Uterus (tissue), 4 donors: Measurements from ENCODE around the gene MED10. TPM values are rescaled to one million over a fixed set of nuclear protein-coding genes. Genes with fewer than 3 reads are reported as not detected.

ENCODE experiments used
- DNase-seq, 2 donors: peaks; one replicate each; pipeline ENCODE4 v3.0.0-alpha.2; 2019 to 2020
- H3K27ac ChIP-seq, 2 donors: fragments of 200-600 bp; sonication (generic); 1 replicate in 1 of 2; 2 replicates in 1 of 2; pipeline ENCODE4 v1.5.1; 2016 to 2018
- H3K27me3 ChIP-seq, 2 donors: fragments of 200-600 bp; sonication (generic); one replicate each; pipeline ENCODE4 v1.5.1; 2018 to 2019; ENCODE audit warnings: control low read depth in 1 of 2
- H3K36me3 ChIP-seq, 2 donors: fragments of 200-600 bp; sonication (generic); one replicate each; pipeline ENCODE4 v1.5.1; 2019; ENCODE audit warnings: control low read depth in 1 of 2
- H3K4me1 ChIP-seq, 2 donors: fragments of 200-600 bp; sonication (generic); one replicate each; pipeline ENCODE4 v1.5.1; 2018 to 2019; ENCODE audit warnings: control low read depth in 1 of 2
- H3K4me3 ChIP-seq, 2 donors: fragments of 200-600 bp; sonication (generic); 1 replicate in 1 of 2; 2 replicates in 1 of 2; pipeline ENCODE4 v1.5.1; 2018 to 2019; ENCODE audit warnings: mild to moderate bottlenecking in 1 of 2
- H3K9me3 ChIP-seq, 2 donors: fragments of 200-600 bp; sonication (generic); one replicate each; pipeline ENCODE4 v1.5.1; 2019; ENCODE audit warnings: control low read depth in 1 of 2
- POLR2A ChIP-seq, 2 donors: fragments of 450-650 bp; IDR thresholded peaks; one replicate each; pipeline ENCODE4 v1.6.1; 2016; ENCODE audit warnings: antibody characterized with exemption in 2 of 2, mild to moderate bottlenecking in 1 of 2, moderate library complexity in 1 of 2
- intact Hi-C: fragments of 100-400 bp; cut with DNase I; formaldehyde crosslinking; loops from one replicate; pipeline ENCODE4 v1.15.1; 2023; ENCODE audit warnings: low total_unique reads
- total RNA-seq, 4 donors: library from RNA; depleted of rRNA in 3 of 4; stranded (reverse); fragments of >200 nt in 3 of 4; gene quantifications; one replicate each; pipeline versions ENCODE4 v1.1.0 to v1.2.4, GENCODE V29; 2014 to 2023
- TF ChIP-seq, protein P1 (sequence below), 4 experiments: fragments of 200-600 bp in 2 of 4; fragments of 450-650 bp in 2 of 4; sonication (generic) in 2 of 4; IDR thresholded peaks; one replicate each; pipeline ENCODE4 v1.5.1; 2016 to 2019; ENCODE audit warnings: antibody characterized with exemption in 4 of 4, mild to moderate bottlenecking in 2 of 4, moderate library complexity in 1 of 4
- donor health status: DM: yes; HTN: yes; CAD: no.

Gene MED10
- total RNA-seq, 4 donors from 2014 or later: 5.1 to 32.6 (median 20.6) TPM

- Histone ChIP-seq H3K27ac (no peak overlapping the region), H3K4me3 (no peak overlapping the region), H3K36me3 (no peaks in the 10 kb centered on the region), H3K4me1 (no peaks in the 10 kb centered on the region), H3K27me3 (no peaks in the 10 kb centered on the region), H3K9me3 (no peaks in the 10 kb centered on the region)
- intact Hi-C loops: loop anchor here (5.0 kb wide), 1 partner anchor 332 kb away; no protein-coding TSS in a partner anchor
- DNase-seq: no peak
- TF ChIP-seq, protein P1, sequence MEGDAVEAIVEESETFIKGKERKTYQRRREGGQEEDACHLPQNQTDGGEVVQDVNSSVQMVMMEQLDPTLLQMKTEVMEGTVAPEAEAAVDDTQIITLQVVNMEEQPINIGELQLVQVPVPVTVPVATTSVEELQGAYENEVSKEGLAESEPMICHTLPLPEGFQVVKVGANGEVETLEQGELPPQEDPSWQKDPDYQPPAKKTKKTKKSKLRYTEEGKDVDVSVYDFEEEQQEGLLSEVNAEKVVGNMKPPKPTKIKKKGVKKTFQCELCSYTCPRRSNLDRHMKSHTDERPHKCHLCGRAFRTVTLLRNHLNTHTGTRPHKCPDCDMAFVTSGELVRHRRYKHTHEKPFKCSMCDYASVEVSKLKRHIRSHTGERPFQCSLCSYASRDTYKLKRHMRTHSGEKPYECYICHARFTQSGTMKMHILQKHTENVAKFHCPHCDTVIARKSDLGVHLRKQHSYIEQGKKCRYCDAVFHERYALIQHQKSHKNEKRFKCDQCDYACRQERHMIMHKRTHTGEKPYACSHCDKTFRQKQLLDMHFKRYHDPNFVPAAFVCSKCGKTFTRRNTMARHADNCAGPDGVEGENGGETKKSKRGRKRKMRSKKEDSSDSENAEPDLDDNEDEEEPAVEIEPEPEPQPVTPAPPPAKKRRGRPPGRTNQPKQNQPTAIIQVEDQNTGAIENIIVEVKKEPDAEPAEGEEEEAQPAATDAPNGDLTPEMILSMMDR (IDR thresholded peaks at IDR 0.05): no peak
- TF ChIP-seq POLR2A (IDR thresholded peaks at IDR 0.05): no peak
Observed at GRCh38 chr5:6399980-6400910, 21.9 kb upstream of the MED10 start.

DNA sequence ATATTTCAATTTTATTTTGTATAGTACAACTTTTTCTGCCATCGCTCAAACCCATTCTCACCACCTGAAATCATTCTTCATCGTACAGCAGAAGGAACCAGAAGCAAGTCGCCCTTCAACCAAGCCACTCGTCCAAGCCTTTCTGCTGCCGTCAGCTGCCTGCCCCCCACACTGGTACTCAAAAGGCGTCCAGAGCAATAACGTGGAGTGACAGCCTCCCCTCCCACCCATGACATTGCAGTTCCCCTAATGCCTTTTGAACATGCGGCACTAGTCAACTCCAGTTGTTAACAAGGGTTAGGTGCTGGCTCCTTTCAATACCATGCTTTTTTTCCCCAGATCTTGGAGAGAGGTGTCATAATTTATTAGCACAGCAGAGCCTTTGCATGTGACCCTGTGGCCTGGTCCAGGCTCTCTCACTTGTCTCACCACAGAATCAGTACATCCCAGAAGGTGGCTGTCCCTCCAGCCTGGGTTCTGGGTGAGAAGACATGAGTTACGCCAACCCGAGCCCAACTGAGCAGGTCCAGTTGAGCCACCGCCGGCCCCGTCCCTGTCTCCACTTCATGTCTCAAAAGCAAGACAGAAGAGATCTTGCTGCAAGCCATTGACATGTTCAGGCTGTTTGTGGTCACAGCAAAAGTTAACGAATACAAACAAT is 20.4 kb upstream of the MED10 start:
- Histone ChIP-seq H3K36me3 (no peaks in the 10 kb centered on the region), H3K4me3 (no peak overlapping the region), H3K27ac (no peak overlapping the region), H3K4me1 (no peaks in the 10 kb centered on the region), H3K27me3 (no peaks in the 10 kb centered on the region), H3K9me3 (no peaks in the 10 kb centered on the region)
- intact Hi-C loops: no loop called here
- no peak for DNase-seq
- TF ChIP-seq, protein P1 (IDR thresholded peaks at IDR 0.05): no peak
- no peak for TF ChIP-seq POLR2A (IDR thresholded peaks at IDR 0.05)

GRCh38 chr5:6397536-6398269 is 19.4 kb upstream of the MED10 start:
- intact Hi-C loops: no loop called here
- no peak for DNase-seq
- Histone ChIP-seq H3K36me3 (no peaks in the 10 kb centered on the region), H3K4me1 (no peaks in the 10 kb centered on the region), H3K27me3 (no peaks in the 10 kb centered on the region), H3K27ac (no peak overlapping the region), H3K9me3 (no peaks in the 10 kb centered on the region), H3K4me3 (no peak overlapping the region)
- TF ChIP-seq, protein P1 (IDR thresholded peaks at IDR 0.05): no peak
- no peak for TF ChIP-seq POLR2A (IDR thresholded peaks at IDR 0.05)

GRCh38 chr5:6396836-6397535 is 18.6 kb upstream of the MED10 start:
- no peak for DNase-seq
- H3K9me3 ChIP-seq: no peaks in the 10 kb centered on the region
- H3K27ac ChIP-seq: no peak overlapping the region
- H3K36me3 ChIP-seq: no peaks in the 10 kb centered on the region
- intact Hi-C loops: no loop called here
- H3K4me3 ChIP-seq: no peak overlapping the region
- H3K27me3 ChIP-seq: no peaks in the 10 kb centered on the region
- no peaks in the 10 kb centered on the region for H3K4me1 ChIP-seq
- TF ChIP-seq, protein P1 (IDR thresholded peaks at IDR 0.05): no peak
- no peak for TF ChIP-seq POLR2A (IDR thresholded peaks at IDR 0.05)
